Occipital lobe (tissue), 2 donors: Measurements from ENCODE around the gene FURIN. TPM values are rescaled to one million over a fixed set of nuclear protein-coding genes. Genes with fewer than 3 reads are reported as not detected.

Source experiments
- small RNA-seq: library from RNA; depleted of rRNA; stranded (forward); fragments of <200 nt; gene quantifications from one replicate; pipeline ENCODE3, GENCODE V24; 2014
- total RNA-seq: library from RNA; depleted of rRNA; stranded (reverse); fragments of >200 nt; gene quantifications from one replicate; pipeline ENCODE4 v1.2.3, GENCODE V29; 2014

Gene FURIN
- total RNA-seq, 1 donor from 2014 or later, result 8.7 TPM

Small RNA genes lying within 50 kb of the gene (small RNA-seq; reads per million reads assigned to genes)
- not detected for gene RN7SL363P

Other genes starting within 250 kb of the FURIN start
- gene BLM, start 151.2 kb upstream of the FURIN start, total RNA-seq, result 3.6 TPM
- gene FES, start 15.9 kb downstream of the FURIN start, total RNA-seq, result 4.8 TPM
- 32.4 TPM for gene MAN2A2, start 34.7 kb downstream of the FURIN start, total RNA-seq
- 11.7 TPM for gene HDDC3, start 64.0 kb downstream of the FURIN start, total RNA-seq
- gene UNC45A, start 66.7 kb downstream of the FURIN start, total RNA-seq, result 35.7 TPM
- 17.9 TPM for gene RCCD1, start 86.3 kb downstream of the FURIN start, total RNA-seq
- gene PRC1, start 125.9 kb downstream of the FURIN start, total RNA-seq, result 15.8 TPM
- gene VPS33B, start 154.0 kb downstream of the FURIN start, total RNA-seq, result 12.5 TPM
- gene SV2B, start 231.7 kb downstream of the FURIN start, total RNA-seq, result 33.5 TPM